Heart right ventricle (tissue), 16 donors: ENCODE results near the gene SERBP1. TPM values are rescaled to one million over a fixed set of nuclear protein-coding genes. Genes with fewer than 3 reads are reported as not detected.
A peak's percentile ranks its signal among the peaks of the same experiment; 100 is the strongest.

Experiments used
- ATAC-seq, 8 donors: fragments of 200-7000 bp; cut with Tn5 transposase; one replicate each; pipeline ENCODE4 v1.9.1; 2020; ENCODE audit warnings: mild to moderate bottlenecking in 8 of 8, moderate library complexity in 8 of 8, moderate number of reproducible peaks in 1 of 8
- DNase-seq, 2 donors: peaks; one replicate each; pipeline ENCODE4 v3.0.0-alpha.2; 2020
- H3K27ac ChIP-seq, 10 donors: fragments of 200-600 bp; sonication (generic) in 2 of 10; one replicate each; pipeline versions ENCODE4 v1.5.0 to v1.8.0; 2020 to 2022; ENCODE audit warnings: mild to moderate bottlenecking in 3 of 10
- H3K27me3 ChIP-seq, 7 donors: fragments of 200-600 bp; one replicate each; pipeline ENCODE4 v1.8.0; 2021 to 2022; ENCODE audit warnings: mild to moderate bottlenecking in 2 of 7
- H3K36me3 ChIP-seq, 9 donors: fragments of 200-600 bp; sonication (generic) in 1 of 9; one replicate each; pipeline versions ENCODE4 v1.5.0 to v1.8.0; 2020 to 2022; ENCODE audit warnings: mild to moderate bottlenecking in 2 of 9
- H3K4me1 ChIP-seq, 9 donors: fragments of 200-600 bp; sonication (generic) in 1 of 9; one replicate each; pipeline versions ENCODE4 v1.5.0 to v1.8.0; 2020 to 2022; ENCODE audit warnings: mild to moderate bottlenecking in 4 of 9
- H3K4me3 ChIP-seq, 10 donors: fragments of 200-600 bp; sonication (generic) in 2 of 10; one replicate each; pipeline versions ENCODE4 v1.5.0 to v1.8.0; 2020 to 2022; ENCODE audit warnings: mild to moderate bottlenecking in 7 of 10, moderate library complexity in 2 of 10
- H3K9me3 ChIP-seq, 11 donors: fragments of 200-600 bp in 10 of 11; sonication (generic) in 2 of 11; one replicate each; pipeline versions ENCODE4 v1.5.0 to v1.8.0; 2013 to 2022; ENCODE audit warnings: mild to moderate bottlenecking in 2 of 11, control low read depth in 1 of 11, moderate library complexity in 1 of 11
- WGBS, 2 donors: extraction: QIAGEN DNeasy Blood & Tissue Kit; methylation state at CpG; one replicate each; pipeline ENCODE4 v1.1.7; 2013; ENCODE audit warnings: inconsistent platforms in 1 of 2; 5-methylcytosine and 5-hydroxymethylcytosine counted together
- intact Hi-C, 10 donors: fragments of 100-400 bp; cut with DNase I; formaldehyde crosslinking; loops; one replicate each; pipeline versions ENCODE4 v1.11.1 to v1.14.2; 2022
- polyA plus RNA-seq, 2 donors: library from polyadenylated mRNA; stranded (reverse); fragments of 200-250 nt; gene quantifications; one replicate each; pipeline ENCODE4 v1.2.3, GENCODE V29; 2013
- total RNA-seq, 10 donors: library from RNA; stranded (reverse); fragmentation: NEBNext Ultra II Directional in 3 of 10; extraction: Animal tissue kit (Norgen Biotek cat#: 25700) in 3 of 10; gene quantifications; one replicate each; pipeline versions ENCODE4 v1.2.1 to v1.2.4, GENCODE V29; 2021 to 2023
- TF ChIP-seq, protein P1 (sequence below), 9 donors: fragments of 200-600 bp; sonication (generic) in 2 of 9; IDR thresholded peaks; one replicate each; pipeline versions ENCODE4 v1.5.0 to v1.8.0; 2021 to 2022; ENCODE audit warnings: antibody characterized with exemption in 9 of 9, mild to moderate bottlenecking in 5 of 9, moderate library complexity in 1 of 9
- donor health status: Arrhythmogenic right ventricular cardiomyopathy.
- donor health status: ischemic (EF 13 %, LVEDD 7.1; RV severe dilation, severe dysfunction).
- donor health status: healthy with polysubstance abuse.
- donor health status: DM: no; HTN: yes; CAD: no.
- donor health status: DM: no; HTN: no; CAD: no.
- donor health status: ischemic (EF 25% LVEDD 6.9; RV normal size, moderate dysfunction).
- donor health status: ischemic (EF 25% LVEDD 5.7; RV mildly dilated, moderate dysfunction).
- donor health status: healthy.
- donor health status: DM: yes; HTN: yes; CAD: no.
- donor health status: Ischemic cardiomyopathy.
- donor health status: ischemic (EF 35%, LVEDD 5.7; RV mildly dilated, moderate dysfunction).
- donor health status: nonischemic (EF 11% LVEDD 7.7; RV severe dilation, severe dysfunction).
- donor health status: DM: yes; HTN: yes; CAD: no.
- donor health status: PGD.
- donor health status: ischemic (EF 29% LVEDD 5.4; RV normal size, mild dysfunction).
- donor health status: nonischemic (EF 23%, LVEDD 6.1; RV moderate dilation, normal function).

The SERBP1 gene
- total and polyA plus RNA-seq, 12 donors = 58.3 to 153 (median 136) TPM

DNA sequence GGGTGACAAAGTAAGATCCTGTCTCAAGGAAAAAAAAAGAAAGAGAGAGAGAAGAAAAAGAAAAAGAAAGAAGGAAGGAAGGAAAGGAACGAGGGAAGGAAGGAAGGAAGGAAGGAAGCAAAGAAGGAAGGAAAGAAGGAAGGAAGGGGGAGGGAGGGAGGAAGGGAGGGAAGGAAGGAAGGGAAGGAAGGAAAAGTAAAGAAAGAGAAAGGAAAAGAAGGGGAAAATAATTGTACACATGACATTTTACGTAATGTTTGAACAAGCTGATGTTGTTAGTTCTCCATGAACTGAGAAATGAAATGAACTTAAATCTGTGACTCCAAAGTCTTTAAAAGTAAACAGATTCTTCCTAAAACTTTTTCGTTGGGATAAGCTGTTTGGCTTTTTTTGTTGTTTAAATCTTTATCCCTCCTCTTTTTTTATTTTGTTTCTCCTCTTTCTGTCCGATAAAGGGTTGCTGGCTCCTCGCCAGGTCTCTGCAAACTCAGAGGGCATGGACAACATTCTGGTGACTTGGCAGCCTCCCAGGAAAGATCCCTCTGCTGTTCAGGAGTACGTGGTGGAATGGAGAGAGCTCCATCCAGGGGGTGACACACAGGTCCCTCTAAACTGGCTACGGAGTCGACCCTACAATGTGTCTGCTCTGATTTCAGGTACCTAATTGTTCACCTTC, 62.7 kb downstream of the SERBP1 start:
- peak; percentile 28 to 55 for DNase-seq
- Histone ChIP-seq H3K27ac (no peak overlapping the region), H3K9me3 (no peaks in the 10 kb centered on the region), H3K4me1 (no peaks in the 10 kb centered on the region), H3K36me3 (no peaks in the 10 kb centered on the region), H3K27me3 (no peaks in the 10 kb centered on the region), H3K4me3 (no peak overlapping the region)
- ATAC-seq = peak in 4 of 8 donors; percentile 39 to 68 (median 54)
- TF ChIP-seq, protein P1, sequence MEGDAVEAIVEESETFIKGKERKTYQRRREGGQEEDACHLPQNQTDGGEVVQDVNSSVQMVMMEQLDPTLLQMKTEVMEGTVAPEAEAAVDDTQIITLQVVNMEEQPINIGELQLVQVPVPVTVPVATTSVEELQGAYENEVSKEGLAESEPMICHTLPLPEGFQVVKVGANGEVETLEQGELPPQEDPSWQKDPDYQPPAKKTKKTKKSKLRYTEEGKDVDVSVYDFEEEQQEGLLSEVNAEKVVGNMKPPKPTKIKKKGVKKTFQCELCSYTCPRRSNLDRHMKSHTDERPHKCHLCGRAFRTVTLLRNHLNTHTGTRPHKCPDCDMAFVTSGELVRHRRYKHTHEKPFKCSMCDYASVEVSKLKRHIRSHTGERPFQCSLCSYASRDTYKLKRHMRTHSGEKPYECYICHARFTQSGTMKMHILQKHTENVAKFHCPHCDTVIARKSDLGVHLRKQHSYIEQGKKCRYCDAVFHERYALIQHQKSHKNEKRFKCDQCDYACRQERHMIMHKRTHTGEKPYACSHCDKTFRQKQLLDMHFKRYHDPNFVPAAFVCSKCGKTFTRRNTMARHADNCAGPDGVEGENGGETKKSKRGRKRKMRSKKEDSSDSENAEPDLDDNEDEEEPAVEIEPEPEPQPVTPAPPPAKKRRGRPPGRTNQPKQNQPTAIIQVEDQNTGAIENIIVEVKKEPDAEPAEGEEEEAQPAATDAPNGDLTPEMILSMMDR (IDR thresholded peaks at IDR 0.05) = peak in 1 of 9 donors; percentile 25
- intact Hi-C loops = no loop called here
- 37 to 40% methylated on average over 8 of the region's 8 CpGs for WGBS, 2 donors

DNA sequence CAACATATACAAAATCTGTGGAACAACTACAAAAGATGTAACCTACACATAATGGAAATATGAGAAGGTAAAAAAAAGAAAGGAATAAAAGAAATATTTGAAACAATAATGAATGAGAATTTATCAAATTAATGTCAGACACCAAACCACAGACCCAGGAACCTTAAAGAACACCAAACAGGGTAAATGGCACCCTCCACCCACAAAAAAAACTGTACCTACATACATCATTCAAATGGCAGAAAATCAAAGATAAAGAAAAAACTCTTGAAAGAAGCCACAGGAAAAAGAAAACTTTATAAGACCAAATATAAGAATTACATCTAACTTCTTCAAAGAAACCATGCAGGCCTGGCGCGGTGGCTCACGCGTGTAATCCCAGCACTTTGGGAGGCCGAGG, 68.6 kb downstream of the SERBP1 start:
- no peak for ATAC-seq
- no peak overlapping the region for H3K27ac ChIP-seq
- intact Hi-C loops = no loop called here
- no peaks in the 10 kb centered on the region for H3K36me3 ChIP-seq
- 96 to 98% methylated on average over 5 of the region's 5 CpGs for WGBS, 2 donors
- TF ChIP-seq, protein P1 (IDR thresholded peaks at IDR 0.05) = no peak
- no peak overlapping the region for H3K4me3 ChIP-seq
- DNase-seq = no peak
- no peaks in the 10 kb centered on the region for H3K27me3 ChIP-seq
- H3K9me3 ChIP-seq = no peaks in the 10 kb centered on the region
- H3K4me1 ChIP-seq = no peaks in the 10 kb centered on the region

DNA sequence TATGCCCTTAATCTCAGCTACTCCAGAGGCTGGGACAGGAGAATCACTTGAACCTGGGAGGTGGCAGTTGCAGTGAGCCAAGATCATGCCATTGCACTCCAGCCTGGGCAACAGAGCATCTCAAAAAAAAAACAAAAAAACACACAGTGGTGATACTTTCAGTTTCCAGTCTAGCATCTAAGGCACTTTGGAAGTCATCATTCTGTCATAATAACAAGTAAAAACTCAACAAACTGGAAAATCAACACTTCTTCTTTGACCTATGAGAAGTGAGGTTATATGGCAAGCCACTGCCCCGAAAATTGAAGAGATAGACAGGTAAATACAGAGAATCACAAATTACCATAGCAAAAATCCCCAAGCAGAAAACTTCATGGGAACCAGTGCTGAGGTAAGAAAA, 70.6 kb downstream of the SERBP1 start:
- no peaks in the 10 kb centered on the region for H3K9me3 ChIP-seq
- intact Hi-C loops = no loop called here
- H3K36me3 ChIP-seq = no peaks in the 10 kb centered on the region
- ATAC-seq = no peak
- TF ChIP-seq, protein P1 (IDR thresholded peaks at IDR 0.05) = no peak
- DNase-seq = no peak
- no peak overlapping the region for H3K27ac ChIP-seq
- H3K4me3 ChIP-seq = no peak overlapping the region
- no peaks in the 10 kb centered on the region for H3K4me1 ChIP-seq
- no peaks in the 10 kb centered on the region for H3K27me3 ChIP-seq
- 48 to 93% methylated on average over 1 of the region's 1 CpG for WGBS, 2 donors

Other genes starting within 250 kb of the SERBP1 start
- 1 to 10 TPM in 1 of 10 donors, under 1 TPM in 9; 0.15 to 1.2 (median 0.33) TPM for gene IL12RB2, start 122.5 kb downstream of the SERBP1 start, total RNA-seq
- gene IL12RB2, start 122.5 kb downstream of the SERBP1 start, polyA plus RNA-seq = under 1 TPM in 1 of 2 donors, not detected in 1; 0.09 TPM